Panc1 (cell line): ENCODE results near the gene PHLDB2. TPM values are rescaled to one million over a fixed set of nuclear protein-coding genes. Genes with fewer than 3 reads are reported as not detected.

ENCODE experiments used
- ATAC-seq: fragments of 200-7000 bp; cut with Tn5 transposase; 2 replicates; pipeline ENCODE4 v1.9.1; 2020; ENCODE audit warnings: mild to moderate bottlenecking, moderate library complexity
- BruUV-seq: library from RNA; stranded (reverse); fragments of 400-500 nt; replicated peaks from 2 replicates; lab custom pipeline; 2021; lab: Mats Ljungman, UMichigan
- CTCF ChIA-PET: fragments of 300-600 bp; sonication (Branson Sonifier 250); formaldehyde crosslinking; loops from one replicate; lab custom pipeline; 2022; ENCODE audit warnings: antibody characterized with exemption; lab: Charles Lee
- POLR2A ChIA-PET: fragments of 300-600 bp; sonication (Branson Sonifier 250); formaldehyde crosslinking; loops from one replicate; lab custom pipeline; 2022; ENCODE audit warnings: antibody characterized with exemption; lab: Charles Lee
- DNase-seq: peaks from one replicate; pipeline ENCODE4 v3.0.0-alpha.2; 2010; ENCODE audit warnings: low read depth, low spot score
- H3K27ac ChIP-seq: 2 replicates; pipeline ENCODE4 v1.5.1; 2011; ENCODE audit warnings: mild to moderate bottlenecking, low read length, inconsistent platforms
- H3K27me3 ChIP-seq: fragments of 200-500 bp; sonication (Bioruptor generic); 2 replicates; pipeline ENCODE4 v1.6.0; 2014; ENCODE audit warnings: low read length, inconsistent platforms; ENCODE audit not compliant: control insufficient read depth, insufficient read depth
- H3K36me3 ChIP-seq: fragments of 200-500 bp; sonication (Bioruptor generic); 2 replicates; pipeline ENCODE4 v1.5.1; 2014; ENCODE audit warnings: inconsistent platforms, mild to moderate bottlenecking, low read length, moderate library complexity; ENCODE audit not compliant: control insufficient read depth, insufficient read depth
- H3K4me1 ChIP-seq: 2 replicates; pipeline ENCODE4 v1.5.1; 2011; ENCODE audit warnings: inconsistent platforms, mild to moderate bottlenecking, low read length, moderate library complexity; ENCODE audit not compliant: control insufficient read depth, insufficient read depth
- H3K4me3 ChIP-seq, 2 experiments: 2 replicates each; pipeline ENCODE4 v1.5.1; 2011 to 2012; ENCODE audit warnings: low read depth in 2 of 2, low read length in 2 of 2, mild to moderate bottlenecking in 2 of 2, inconsistent platforms in 1 of 2, moderate library complexity in 1 of 2
- H3K9me3 ChIP-seq: fragments of 200-500 bp; sonication (Bioruptor generic); 2 replicates; pipeline ENCODE4 v1.5.1; 2014; ENCODE audit warnings: low read depth, mild to moderate bottlenecking, inconsistent platforms, low read length, moderate library complexity; ENCODE audit not compliant: control insufficient read depth, insufficient read depth
- POLR2AphosphoS5 ChIP-seq: IDR thresholded peaks from 2 replicates; pipeline ENCODE4 v1.6.1; 2012; ENCODE audit warnings: mild to moderate bottlenecking, low read depth, low read length, moderate library complexity
- SIN3A ChIP-seq: IDR thresholded peaks from 2 replicates; pipeline ENCODE4 v1.6.1; 2012; ENCODE audit warnings: low read depth, mild to moderate bottlenecking, low read length, moderate library complexity, borderline replicate concordance; ENCODE audit not compliant: insufficient read depth
- TCF7L2 ChIP-seq: IDR thresholded peaks from 2 replicates; pipeline ENCODE4 v1.6.1; 2011; ENCODE audit warnings: mild to moderate bottlenecking, low read depth, low read length, inconsistent platforms
- in situ Hi-C: cut with HindIII; loops from 2 replicates; pipeline ENCODE4 v1.10.0; 2016; ENCODE audit warnings: low sequenced_read_pairs, low pct_unique_long_range_greater_than_20kb
- intact Hi-C: fragments of 100-400 bp; cut with micrococcal nuclease; formaldehyde crosslinking; loops from one replicate; pipeline ENCODE4 v1.10.0; 2022; ENCODE audit not compliant: unreplicated experiment
- total RNA-seq: library from RNA; stranded (reverse); gene quantifications from one replicate; pipeline ENCODE4 v1.2.1, GENCODE V29; 2021; ENCODE audit not compliant: unreplicated experiment
- TF ChIP-seq, protein P1 (sequence below): fragments of 450-650 bp; IDR thresholded peaks from 2 replicates; pipeline ENCODE4 v1.5.1; 2017; ENCODE audit warnings: mild to moderate bottlenecking
- TF ChIP-seq, protein P2 (sequence below), 2 experiments: IDR thresholded peaks; 2 replicates each; pipeline ENCODE4 v1.6.1; 2011 to 2012; ENCODE audit warnings: low read depth in 2 of 2, control low read depth in 1 of 2, low read length in 1 of 2, mild to moderate bottlenecking in 1 of 2, moderate library complexity in 1 of 2; ENCODE audit not compliant: insufficient read depth in 1 of 2

Gene PHLDB2
- total RNA-seq, 1 experiment from 2014 or later = 11.3 TPM

DNA sequence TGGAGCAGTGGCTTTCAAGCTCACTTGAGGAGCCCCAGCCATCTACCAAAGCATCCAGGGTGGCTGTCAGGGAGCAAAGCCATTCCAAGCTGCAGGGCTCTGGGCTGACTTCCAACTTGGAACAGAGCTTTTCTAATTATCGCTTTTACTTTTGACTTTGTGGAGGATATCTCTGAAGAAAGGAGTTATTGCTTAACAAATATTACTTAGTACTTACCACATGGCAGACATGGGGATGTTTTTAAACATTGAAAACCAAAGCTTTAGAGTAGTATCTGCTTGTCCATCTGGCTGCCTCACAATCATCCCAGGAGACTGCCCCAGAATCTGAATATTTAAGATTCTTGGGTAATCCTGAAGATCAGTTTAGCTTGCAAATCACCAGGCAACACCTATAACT, 148.6 kb downstream of the PHLDB2 start:
- intact Hi-C loops = no loop called here
- no peak for DNase-seq
- Histone ChIP-seq H3K4me1 (no peaks in the 10 kb centered on the region), H3K36me3 (no peaks in the 10 kb centered on the region), H3K27ac (no peak overlapping the region), H3K9me3 (no peaks in the 10 kb centered on the region), H3K4me3 (no peak overlapping the region), H3K27me3 (no peaks in the 10 kb centered on the region)
- in situ Hi-C loops = no loop called here
- TF ChIP-seq, protein P1, sequence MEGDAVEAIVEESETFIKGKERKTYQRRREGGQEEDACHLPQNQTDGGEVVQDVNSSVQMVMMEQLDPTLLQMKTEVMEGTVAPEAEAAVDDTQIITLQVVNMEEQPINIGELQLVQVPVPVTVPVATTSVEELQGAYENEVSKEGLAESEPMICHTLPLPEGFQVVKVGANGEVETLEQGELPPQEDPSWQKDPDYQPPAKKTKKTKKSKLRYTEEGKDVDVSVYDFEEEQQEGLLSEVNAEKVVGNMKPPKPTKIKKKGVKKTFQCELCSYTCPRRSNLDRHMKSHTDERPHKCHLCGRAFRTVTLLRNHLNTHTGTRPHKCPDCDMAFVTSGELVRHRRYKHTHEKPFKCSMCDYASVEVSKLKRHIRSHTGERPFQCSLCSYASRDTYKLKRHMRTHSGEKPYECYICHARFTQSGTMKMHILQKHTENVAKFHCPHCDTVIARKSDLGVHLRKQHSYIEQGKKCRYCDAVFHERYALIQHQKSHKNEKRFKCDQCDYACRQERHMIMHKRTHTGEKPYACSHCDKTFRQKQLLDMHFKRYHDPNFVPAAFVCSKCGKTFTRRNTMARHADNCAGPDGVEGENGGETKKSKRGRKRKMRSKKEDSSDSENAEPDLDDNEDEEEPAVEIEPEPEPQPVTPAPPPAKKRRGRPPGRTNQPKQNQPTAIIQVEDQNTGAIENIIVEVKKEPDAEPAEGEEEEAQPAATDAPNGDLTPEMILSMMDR = no peak
- ChIA-PET POLR2A (no interaction called here), CTCF (no interaction called here)
- ATAC-seq = no peak
- BruUV-seq = no TSS peak

DNA sequence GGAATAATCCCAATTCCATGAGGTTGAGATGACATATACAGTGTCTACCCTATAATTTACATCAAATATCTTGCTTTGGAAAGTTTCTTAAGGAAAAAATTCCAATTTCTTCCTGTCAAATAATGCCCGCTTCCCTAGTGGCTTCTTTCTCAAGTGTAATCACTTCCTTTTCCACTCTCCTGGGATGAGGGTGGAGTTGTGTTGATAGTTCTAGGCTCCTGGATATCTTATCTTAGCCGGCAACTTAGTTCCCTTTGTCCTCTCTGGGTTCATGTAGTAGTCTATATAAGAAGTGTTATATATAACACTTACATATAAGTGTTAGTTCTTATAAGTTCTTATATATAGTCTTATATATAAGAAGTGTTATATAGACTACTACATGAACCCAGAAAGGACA, 150.6 kb downstream of the PHLDB2 start:
- DNase-seq (no peak), ATAC-seq (no peak)
- in situ Hi-C loops (no loop called here), intact Hi-C loops (no loop called here)
- Histone ChIP-seq H3K27ac (no peak overlapping the region), H3K36me3 (no peaks in the 10 kb centered on the region), H3K9me3 (no peaks in the 10 kb centered on the region), H3K4me1 (no peaks in the 10 kb centered on the region), H3K27me3 (no peaks in the 10 kb centered on the region), H3K4me3 (no peak overlapping the region)
- ChIA-PET CTCF (interaction anchor here (0.6 kb wide), 1 partner anchor 22 kb away, joined by 6 read pairs; no protein-coding TSS in a partner anchor), POLR2A (no interaction called here)
- TF ChIP-seq POLR2AphosphoS5 (no peak), TCF7L2 (no peak), SIN3A (no peak)
- TF ChIP-seq, protein P1 = no peak
- TF ChIP-seq, protein P2, sequence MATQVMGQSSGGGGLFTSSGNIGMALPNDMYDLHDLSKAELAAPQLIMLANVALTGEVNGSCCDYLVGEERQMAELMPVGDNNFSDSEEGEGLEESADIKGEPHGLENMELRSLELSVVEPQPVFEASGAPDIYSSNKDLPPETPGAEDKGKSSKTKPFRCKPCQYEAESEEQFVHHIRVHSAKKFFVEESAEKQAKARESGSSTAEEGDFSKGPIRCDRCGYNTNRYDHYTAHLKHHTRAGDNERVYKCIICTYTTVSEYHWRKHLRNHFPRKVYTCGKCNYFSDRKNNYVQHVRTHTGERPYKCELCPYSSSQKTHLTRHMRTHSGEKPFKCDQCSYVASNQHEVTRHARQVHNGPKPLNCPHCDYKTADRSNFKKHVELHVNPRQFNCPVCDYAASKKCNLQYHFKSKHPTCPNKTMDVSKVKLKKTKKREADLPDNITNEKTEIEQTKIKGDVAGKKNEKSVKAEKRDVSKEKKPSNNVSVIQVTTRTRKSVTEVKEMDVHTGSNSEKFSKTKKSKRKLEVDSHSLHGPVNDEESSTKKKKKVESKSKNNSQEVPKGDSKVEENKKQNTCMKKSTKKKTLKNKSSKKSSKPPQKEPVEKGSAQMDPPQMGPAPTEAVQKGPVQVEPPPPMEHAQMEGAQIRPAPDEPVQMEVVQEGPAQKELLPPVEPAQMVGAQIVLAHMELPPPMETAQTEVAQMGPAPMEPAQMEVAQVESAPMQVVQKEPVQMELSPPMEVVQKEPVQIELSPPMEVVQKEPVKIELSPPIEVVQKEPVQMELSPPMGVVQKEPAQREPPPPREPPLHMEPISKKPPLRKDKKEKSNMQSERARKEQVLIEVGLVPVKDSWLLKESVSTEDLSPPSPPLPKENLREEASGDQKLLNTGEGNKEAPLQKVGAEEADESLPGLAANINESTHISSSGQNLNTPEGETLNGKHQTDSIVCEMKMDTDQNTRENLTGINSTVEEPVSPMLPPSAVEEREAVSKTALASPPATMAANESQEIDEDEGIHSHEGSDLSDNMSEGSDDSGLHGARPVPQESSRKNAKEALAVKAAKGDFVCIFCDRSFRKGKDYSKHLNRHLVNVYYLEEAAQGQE (IDR thresholded peaks at IDR 0.05; ENCODE audit: insufficient read depth in 1 of 2, low read depth in 2 of 2, low read length in 1 of 2) = no peak
- BruUV-seq = no TSS peak
